GM18526 (cell line): Measurements from ENCODE around the gene ZNF507.

ENCODE experiments used
- POLR2A ChIP-seq: IDR thresholded peaks from 3 replicates; pipeline ENCODE4 v1.6.1; 2011; ENCODE audit not compliant: insufficient read length; ENCODE audit errors: extremely low read depth

ZNF507 gene

DNA sequence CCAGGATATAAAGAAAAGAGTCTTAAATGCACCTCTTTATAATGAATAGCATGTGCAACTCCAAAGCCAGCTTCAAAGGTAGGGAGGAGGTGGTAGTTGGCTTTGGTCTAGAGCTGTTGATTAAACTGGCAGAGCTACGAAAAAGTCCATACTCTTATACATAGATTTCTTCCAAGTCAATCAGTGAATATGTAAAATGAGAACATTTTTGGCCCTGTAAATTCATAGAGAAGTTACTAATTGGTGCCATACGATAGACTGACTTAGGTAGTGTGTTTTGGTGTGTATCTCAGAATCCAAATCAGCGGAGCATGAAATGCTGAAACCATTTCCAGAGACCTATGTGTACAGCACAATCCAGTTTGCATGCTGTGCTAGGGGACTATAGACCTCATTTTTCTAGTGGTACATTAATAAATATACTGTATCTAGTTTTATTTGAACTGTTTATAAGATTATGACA lies 43.0 kb downstream of the ZNF507 start:
- TF ChIP-seq POLR2A, result no peak

DNA sequence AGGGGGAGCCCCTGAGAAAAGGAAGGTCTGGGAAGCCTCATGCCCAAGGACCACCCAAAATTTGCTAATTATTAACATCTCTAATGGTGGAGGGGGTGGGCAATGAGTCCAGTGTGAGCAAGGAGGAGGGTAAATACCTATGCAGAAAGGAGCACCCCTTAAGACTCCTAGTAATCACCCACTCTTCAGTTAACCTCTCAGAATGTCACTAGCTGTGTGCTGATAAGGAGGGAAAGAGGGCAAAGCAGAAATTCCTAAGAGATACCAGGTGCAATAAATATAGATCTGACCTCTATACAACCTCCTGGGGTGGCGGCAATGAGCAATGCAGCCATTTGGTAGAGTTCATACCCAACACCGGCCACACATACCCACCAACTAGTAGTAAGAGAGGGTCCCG lies 47.5 kb downstream of the ZNF507 start:
- no peak for TF ChIP-seq POLR2A

DNA sequence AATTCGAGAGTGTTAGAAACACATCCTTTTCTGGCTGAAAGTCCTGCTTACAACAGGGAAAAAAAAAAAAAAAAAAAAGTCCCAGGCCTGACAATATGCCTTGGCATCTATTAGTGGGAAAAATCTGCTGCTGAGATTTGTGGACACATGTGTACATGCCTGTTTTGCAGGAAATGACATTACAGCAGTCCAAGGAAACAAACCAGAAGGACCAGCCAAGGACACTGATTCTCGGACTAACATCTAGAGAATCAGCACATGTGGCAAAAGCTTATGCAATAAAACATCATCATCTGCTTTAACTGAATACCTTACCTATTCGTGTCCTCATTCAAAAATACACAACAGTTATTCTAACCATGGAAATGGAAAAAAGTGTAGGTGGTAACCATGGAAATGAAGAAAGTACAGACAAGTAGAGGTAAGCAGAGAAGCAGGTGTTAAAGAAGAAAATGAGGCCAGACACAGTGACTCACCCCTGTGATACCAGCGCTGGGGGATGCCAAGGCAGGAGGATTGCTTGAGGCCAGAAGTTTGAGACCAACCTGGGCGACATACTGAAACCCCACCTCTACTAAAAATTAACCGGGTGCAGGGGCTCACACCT lies 50.7 kb downstream of the ZNF507 start:
- no peak for TF ChIP-seq POLR2A

DNA sequence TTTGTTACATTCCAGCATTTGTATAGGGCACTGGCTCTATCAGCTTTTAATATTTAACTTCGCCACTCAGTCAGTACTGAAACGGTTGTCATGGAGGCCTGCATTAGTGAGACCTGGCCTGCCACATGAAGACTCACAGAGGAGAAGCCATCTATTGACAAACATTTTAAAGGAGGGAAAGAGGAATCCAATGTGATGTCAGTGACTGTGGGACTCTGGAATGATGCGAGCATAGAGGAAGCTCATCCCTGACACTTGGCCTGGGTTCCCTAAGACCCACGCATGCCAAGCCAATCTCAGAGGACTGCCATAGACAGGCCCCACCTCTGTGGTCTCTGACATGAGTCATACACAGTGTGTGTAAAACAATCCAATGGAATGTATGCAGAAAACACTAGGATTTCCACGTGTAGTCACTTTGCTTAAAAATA lies 52.3 kb downstream of the ZNF507 start:
- no peak for TF ChIP-seq POLR2A

DNA sequence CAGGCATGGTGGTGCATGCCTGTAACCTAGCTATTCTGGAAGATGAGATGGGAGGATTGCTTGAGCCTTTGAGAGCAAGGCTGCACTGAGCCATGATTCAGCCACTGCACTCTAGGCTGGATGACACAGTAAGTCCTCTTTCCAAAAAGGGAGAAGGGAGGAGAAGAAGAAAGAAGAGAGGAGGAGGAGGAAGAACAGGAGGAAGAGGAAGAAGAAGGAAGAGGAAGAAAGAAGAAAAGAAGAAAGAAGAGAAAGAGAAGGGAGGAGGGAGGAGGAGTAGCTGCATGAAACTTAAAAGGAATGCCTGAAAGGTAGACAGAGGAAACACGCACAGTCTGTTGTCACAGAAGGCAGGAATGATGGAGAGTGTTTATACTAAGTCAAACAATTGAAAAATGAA lies 56.6 kb downstream of the ZNF507 start:
- no peak for TF ChIP-seq POLR2A

DNA sequence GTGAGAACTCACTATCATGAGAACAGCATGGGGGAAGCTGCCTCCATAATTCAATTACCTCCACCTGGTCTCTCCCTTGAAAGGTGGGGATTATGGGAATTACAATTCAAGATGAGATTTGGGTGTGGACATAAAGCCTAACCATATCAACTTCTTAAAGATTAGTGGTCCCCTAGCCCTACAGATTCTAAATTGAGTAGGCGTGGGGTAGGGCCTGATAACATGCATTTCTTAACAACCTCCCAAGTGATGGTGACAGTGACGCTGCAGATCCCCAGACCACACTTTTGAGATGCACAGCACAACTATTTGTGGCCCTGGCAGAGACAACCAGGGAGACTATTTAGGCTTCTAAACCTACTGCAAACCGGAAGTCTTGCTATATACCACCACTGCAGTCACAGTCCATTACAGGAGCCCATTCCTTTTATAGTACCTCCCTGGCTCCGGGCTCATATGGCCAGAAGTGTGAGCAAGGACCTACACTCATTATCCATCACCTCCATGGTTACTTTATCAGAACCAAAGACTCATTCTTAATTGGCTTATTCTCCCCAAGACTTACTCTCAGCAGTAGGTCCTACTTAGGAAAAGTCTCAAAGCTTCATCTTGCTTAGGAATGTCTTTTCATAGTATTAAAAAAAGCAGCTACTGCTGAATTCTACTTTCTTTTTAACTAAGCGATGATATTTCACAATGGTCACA lies 58.0 kb downstream of the ZNF507 start:
- TF ChIP-seq POLR2A, result no peak

DNA sequence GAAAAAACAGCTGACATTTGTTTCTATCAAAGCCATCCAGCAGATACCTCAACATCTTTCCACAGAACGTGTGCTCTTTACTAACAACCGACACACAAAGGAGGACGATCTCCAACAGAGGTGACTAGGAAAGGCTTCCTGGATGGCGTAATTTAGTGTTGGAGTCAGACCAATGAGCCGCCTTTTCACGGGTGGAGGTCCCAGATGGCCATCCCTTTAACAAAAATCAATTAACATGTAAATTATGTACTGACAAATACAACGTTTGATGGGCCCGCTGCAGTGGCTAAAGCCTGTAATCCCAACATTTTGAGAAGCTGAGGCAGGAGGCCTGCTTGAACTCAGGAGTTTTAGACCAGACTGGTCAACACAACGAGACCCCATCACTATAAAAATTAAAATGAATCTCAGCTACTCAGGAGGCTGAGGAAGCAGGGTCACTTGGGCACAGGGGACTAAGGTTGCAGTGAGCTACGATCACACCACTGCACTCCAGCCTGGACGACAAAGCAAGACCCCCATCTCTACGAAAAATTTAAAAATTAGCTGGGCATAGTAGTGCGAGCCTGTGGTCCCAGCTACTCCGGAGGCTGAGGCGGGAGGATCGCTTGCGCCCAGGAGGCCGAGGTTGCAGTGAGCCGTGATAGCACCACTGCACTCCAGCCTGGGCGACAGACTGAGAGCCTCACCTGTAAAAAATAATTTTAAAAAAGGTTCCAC lies 59.0 kb downstream of the ZNF507 start:
- no peak for TF ChIP-seq POLR2A

DNA sequence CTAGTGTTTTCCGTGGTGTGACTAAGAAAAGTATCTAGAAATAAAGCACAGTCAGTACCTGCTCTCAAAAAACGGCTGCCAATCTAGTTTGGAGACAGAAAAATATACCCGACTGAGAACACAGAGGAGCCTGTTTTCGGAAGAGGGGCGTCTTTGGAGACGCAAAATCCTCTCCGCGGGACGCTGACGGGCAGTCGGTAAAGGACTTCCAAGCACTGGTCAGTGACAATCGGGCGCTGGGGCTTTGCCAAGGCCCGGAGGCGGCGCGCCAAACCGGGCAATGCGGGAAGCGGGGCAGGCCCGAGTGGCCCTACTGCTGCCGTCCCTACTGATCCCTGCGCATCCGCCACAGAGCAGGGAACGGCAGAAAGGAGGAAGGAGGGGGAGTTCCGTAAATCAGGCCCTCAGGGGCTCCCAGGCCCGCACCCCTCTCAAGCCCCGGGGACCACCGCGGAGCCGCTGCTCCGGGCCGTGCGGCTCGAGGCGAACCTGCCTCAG lies 59.6 kb downstream of the ZNF507 start:
- no peak for TF ChIP-seq POLR2A

DNA sequence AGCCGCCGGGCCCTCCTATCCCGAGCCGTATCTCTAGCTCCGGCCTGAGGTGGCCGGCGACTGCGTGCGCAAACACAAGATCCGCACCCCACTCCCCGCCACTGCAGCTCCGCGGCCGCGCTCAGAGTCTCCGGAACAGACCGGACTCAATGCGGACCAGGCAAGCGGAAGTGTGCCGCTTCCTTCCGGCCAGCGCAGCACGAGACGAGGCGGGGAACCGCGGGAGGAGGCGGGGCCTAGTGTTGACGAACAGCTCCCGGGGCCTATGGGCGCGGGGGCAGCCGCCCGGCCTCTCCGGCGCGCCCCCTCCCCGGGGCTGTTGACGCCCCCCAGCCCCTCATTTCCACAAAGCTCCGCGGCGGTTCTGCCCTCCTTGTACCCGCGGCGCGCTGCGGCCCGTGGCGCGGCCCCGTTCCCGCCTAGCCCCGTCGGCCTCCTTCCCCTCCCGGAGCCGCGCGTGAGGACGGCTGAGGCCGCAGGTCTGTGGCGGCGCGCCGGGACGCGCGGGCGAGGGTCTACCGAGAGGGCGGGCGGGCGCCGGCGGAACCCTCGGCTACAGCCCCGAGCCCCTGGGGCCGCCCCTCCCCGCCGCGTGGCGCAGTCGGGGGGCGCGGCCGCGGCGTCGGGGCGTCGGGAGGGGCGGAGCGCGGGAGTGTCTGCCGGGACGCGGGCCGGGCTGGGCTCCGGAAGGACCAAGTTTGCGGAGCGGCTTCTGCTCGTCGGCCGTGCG lies 60.2 kb downstream of the ZNF507 start, which contains the start of gene DPY19L3:
DPY19L3 (plus strand) TSS at position 340 of the 730 bp plus-strand sequence. CDS start 2,484 bp downstream, outside the sequence.
- peak; percentile 98 for TF ChIP-seq POLR2A

DNA sequence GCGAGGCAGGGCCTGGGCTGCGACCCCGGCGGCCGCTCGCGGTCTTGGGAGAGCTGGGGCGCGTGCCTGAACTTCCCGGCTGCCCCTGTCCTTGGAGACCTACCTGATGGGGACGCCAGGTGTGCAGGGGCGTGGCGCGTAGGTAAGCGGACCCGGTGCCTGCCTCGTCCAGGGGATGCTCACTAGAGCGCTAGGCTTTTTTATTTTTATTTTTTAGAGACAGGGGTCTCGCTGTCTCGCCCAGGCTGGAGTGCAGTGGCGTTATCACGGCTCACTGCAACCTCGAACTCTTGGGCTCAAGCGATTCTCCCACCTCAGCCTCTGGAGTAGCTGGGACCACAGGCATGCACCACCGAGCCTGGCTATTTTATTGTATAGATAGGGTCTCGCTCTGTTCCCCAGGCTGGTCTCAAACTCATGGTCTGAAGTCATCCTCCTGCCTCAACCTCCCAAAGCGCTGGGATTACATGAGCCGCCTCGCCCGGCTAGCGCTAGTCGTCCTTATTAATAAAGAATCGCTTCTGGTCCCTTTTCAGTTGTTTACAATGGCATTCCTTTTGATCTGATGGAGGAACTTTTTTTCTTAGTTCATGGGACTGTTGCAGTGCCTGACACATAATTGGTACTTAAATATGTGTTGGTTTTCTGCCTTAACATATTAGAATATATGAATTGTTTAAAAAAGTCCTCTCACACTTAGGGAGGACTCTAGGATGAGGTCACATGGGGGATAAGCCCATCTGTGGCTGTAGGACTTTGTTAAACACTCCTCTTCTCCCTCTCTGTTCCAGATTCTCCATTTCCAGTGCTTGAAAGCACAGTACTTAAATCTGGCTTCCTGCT lies 61.0 kb downstream of the ZNF507 start:
- no peak for TF ChIP-seq POLR2A

DNA sequence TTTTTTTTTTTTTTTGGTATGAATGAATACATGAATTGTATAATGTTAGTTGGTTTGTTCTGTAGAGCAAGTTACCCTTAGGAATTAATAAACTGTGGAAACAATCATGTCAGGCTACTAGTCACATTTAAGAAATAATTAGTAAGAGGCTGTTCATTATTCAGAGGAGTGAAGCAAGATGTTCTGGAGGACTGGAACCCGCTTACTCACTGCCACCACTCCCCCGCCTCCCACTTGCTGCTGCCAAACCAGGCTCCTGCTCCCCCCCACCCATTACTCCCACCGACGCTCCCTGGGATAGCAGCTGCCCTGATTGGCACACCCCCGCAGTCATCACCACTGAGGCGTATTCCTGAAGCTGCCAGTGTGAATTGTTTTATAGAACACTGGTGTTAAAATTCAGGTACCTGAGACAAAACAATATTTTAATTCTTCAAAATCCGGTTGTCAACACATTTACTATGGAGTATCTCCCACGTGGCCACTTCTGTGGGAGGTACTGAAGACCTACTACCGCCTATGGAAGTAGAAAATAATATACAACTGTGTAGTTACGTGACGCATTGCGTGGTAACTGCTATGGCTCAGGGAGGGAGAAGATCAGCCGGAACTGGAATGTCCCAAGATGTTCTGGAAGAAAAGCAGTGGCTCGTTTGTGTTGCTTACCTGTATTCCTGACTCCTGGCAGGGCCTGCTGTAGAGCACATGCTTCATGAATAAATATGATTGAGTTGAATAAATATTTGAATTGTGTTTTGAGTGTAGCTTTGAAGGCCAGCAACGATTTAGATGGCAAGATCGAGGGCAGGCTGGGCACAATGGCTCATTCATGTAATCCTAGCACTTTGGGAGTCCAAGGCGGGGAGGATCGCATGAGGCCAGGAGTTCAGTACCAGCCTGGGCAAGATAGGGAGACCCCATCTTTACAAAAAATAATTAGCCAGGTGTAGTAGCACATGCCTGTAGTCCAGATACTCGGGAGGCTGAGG lies 61.9 kb downstream of the ZNF507 start:
- TF ChIP-seq POLR2A, result no peak

DNA sequence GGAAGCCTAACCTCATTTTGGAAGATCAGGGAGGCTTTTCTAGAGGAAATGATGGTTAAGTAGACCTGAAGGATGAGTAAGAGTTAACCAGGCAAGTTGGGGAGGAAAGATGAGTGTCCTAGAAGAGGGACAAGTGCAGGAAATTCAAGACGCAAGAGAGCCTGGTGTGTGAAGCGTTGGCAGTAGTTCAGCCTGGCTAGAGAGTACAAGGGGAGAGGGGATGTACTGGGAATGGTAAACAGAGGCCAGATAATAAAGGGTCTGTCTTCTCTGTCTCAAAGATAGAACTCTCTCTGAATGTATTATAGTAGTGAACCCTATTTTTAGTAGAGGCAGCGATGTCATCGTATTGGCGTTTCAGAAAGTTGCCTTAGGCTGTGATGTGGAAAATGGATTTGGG lies 69.8 kb downstream of the ZNF507 start:
- no peak for TF ChIP-seq POLR2A

DNA sequence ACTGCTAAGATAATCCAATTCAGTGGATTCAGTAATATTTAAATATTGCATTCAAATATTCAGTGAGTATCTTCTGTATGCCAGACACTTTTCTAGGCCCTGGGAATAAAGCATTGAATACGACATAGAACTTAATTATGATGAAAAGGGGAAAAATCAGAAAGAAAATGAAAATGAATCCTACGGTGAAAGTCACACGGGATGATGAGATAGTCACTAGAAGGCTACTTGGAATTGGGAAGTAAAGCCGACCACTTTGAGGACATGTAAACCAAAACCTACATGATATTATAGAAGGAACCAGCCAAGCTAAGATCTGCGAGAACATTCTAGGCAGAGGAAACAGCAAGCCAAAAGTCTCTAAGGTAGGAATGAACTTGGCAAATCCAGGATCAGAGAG lies 70.3 kb downstream of the ZNF507 start:
- no peak for TF ChIP-seq POLR2A
